Heart left ventricle (tissue), 13 donors: ENCODE data around the gene CUX1.

ENCODE experiments used
- POLR2A ChIP-seq, 2 donors: fragments of 450-650 bp; IDR thresholded peaks; one replicate each; pipeline ENCODE4 v1.6.1; 2017; ENCODE audit warnings: antibody characterized with exemption in 2 of 2, mild to moderate bottlenecking in 2 of 2, moderate library complexity in 2 of 2
- TF ChIP-seq, protein P1 (sequence below), 12 donors: fragments of 200-600 bp; sonication (generic) in 4 of 12; IDR thresholded peaks; one replicate each; pipeline versions ENCODE4 v1.5.0 to v1.8.0; 2018 to 2022; ENCODE audit warnings: antibody characterized with exemption in 12 of 12, mild to moderate bottlenecking in 5 of 12
- donor health status: ischemic (EF 13 %, LVEDD 7.1; RV severe dilation, severe dysfunction).
- donor health status: DM: no; HTN: yes; CAD: no.
- donor health status: DM: no; HTN: no; CAD: no.
- donor health status: ischemic (EF 25% LVEDD 6.9; RV normal size, moderate dysfunction).
- donor health status: ischemic (EF 25% LVEDD 5.7; RV mildly dilated, moderate dysfunction).
- donor health status: ischemic (EF 35%, LVEDD 5.7; RV mildly dilated, moderate dysfunction).
- donor health status: nonischemic (EF 11% LVEDD 7.7; RV severe dilation, severe dysfunction).
- donor health status: DM: yes; HTN: yes; CAD: no.
- donor health status: PGD.
- donor health status: ischemic (EF 29% LVEDD 5.4; RV normal size, mild dysfunction).
- donor health status: nonischemic (EF 23%, LVEDD 6.1; RV moderate dilation, normal function).

DNA sequence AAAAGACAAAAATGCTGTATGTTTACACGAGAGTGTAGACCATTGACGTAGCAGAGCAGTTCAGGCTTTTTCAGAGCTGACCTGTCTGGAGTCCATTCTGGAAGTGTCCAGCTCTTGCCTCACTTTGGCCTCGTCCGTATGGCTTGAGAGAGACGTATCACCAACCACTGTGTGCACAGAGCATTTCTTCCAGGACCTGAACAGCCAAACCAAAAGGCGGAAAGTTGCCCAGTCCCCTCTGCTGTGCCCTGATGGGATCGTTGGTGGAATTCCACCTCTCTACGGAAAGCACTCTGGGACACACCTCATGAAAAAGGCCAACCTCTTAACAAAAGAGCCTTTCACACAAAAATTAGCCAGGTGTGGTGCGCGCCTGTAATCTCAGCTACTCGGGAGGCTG is 284.5 kb downstream of the CUX1 start:
- TF ChIP-seq, protein P1, sequence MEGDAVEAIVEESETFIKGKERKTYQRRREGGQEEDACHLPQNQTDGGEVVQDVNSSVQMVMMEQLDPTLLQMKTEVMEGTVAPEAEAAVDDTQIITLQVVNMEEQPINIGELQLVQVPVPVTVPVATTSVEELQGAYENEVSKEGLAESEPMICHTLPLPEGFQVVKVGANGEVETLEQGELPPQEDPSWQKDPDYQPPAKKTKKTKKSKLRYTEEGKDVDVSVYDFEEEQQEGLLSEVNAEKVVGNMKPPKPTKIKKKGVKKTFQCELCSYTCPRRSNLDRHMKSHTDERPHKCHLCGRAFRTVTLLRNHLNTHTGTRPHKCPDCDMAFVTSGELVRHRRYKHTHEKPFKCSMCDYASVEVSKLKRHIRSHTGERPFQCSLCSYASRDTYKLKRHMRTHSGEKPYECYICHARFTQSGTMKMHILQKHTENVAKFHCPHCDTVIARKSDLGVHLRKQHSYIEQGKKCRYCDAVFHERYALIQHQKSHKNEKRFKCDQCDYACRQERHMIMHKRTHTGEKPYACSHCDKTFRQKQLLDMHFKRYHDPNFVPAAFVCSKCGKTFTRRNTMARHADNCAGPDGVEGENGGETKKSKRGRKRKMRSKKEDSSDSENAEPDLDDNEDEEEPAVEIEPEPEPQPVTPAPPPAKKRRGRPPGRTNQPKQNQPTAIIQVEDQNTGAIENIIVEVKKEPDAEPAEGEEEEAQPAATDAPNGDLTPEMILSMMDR (IDR thresholded peaks at IDR 0.05): no peak
- TF ChIP-seq POLR2A (IDR thresholded peaks at IDR 0.05): no peak
